ENCODE data around the gene ZFP30. TPM values are rescaled to one million over a fixed set of nuclear protein-coding genes. Genes with fewer than 3 reads are reported as not detected.
A peak's percentile ranks its signal among the peaks of the same experiment; 100 is the strongest.

ZFP30 gene
- total and polyA plus RNA-seq, 10 of the 15 experiments (the other 5 are each of a cell fraction or from before 2014, with no cell fraction given), result 1.4 to 12.8 (median 5.7) TPM

DNA sequence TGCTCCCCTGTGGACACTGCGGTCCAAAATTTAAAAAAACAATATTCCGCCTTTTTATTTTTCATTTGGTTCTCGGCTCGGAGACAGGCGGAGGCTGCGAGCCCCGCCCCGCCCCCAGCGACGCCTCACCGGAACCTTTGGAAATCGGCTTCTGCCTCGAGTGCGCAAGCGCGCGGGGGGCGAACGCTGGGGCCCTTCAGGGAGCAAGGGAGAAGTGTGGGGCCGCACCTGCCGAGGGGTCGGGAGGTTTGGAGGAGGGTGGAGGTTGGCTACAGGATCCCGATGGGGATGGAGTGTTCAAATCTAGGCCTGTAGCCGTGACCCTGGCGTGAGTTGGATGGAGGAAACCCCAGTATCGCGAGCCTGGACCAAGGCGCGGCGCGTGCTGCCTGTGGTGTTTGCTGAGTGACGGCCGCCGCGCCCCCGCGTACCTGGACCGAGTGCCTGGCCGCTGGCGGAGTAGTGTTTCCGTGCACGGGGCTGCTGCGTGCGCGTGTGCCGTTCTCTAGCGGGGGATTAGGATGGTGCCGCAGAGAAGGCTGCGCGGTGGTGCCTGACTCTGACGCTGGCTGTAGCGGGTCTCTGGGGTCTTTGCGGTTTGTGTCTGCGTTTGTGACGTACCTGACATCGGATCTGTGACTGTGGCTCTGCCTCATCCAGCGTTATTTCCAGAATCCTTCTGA lies 565 bp upstream of the ZFP30 start (continued):
- TF ChIP-seq NBN (IDR thresholded peaks at IDR 0.05), result peak; percentile 51; the same call in 1 of the 2 replicates
- TF ChIP-seq KAT2A (conservative IDR thresholded peaks at IDR 0.05; ENCODE audit: control insufficient read depth, low read depth, low read length), result no peak
- TF ChIP-seq TARDBP (IDR thresholded peaks at IDR 0.05; ENCODE audit: borderline replicate concordance), result 0 out of 2 replicates have a peak, but pooled peaks have one; percentile 18
- TF ChIP-seq TAF1 (IDR thresholded peaks at IDR 0.05; ENCODE audit: borderline replicate concordance, low read depth, low read length), result no peak; the same call in 1 of the 2 replicates
- peak; percentile 49; the same call in 1 of the 3 replicates for TF ChIP-seq POU2F2 (IDR thresholded peaks at IDR 0.05; ENCODE audit: borderline replicate concordance, low read depth, low read length)
- no peak for TF ChIP-seq SIN3A (IDR thresholded peaks at IDR 0.05; ENCODE audit: low read depth, low read length)
- no peak for TF ChIP-seq RELA (IDR thresholded peaks at IDR 0.05; ENCODE audit: borderline replicate concordance, partially characterized antibody)
- no peak for TF ChIP-seq ZBED1 (IDR thresholded peaks at IDR 0.05; ENCODE audit: borderline replicate concordance)
- TF ChIP-seq, protein P1, sequence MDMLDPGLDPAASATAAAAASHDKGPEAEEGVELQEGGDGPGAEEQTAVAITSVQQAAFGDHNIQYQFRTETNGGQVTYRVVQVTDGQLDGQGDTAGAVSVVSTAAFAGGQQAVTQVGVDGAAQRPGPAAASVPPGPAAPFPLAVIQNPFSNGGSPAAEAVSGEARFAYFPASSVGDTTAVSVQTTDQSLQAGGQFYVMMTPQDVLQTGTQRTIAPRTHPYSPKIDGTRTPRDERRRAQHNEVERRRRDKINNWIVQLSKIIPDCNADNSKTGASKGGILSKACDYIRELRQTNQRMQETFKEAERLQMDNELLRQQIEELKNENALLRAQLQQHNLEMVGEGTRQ (IDR thresholded peaks at IDR 0.05; ENCODE audit: borderline replicate concordance, low read depth, low read length), result peak; percentile 44
- TF ChIP-seq ZNF622 (IDR thresholded peaks at IDR 0.05), result no peak
- TF ChIP-seq MTA3 (IDR thresholded peaks at IDR 0.05; ENCODE audit: borderline replicate concordance, low read length), result peak; percentile 30; the same call in 1 of the 2 replicates
- peak in 1 of 2 experiments; percentile 56; a peak in 1 of 4 replicates for TF ChIP-seq IKZF2 (IDR thresholded peaks at IDR 0.05)
- no peak for TF ChIP-seq KDM1A (IDR thresholded peaks at IDR 0.05; ENCODE audit: borderline replicate concordance)
- TF ChIP-seq CEBPB (IDR thresholded peaks at IDR 0.05; ENCODE audit: borderline replicate concordance in 1 of 2, low read depth in 2 of 2, low read length in 2 of 2), result no peak
- TF ChIP-seq CBFB (IDR thresholded peaks at IDR 0.05; ENCODE audit: low read depth), result peak; percentile 68
- TF ChIP-seq HCFC1 (IDR thresholded peaks at IDR 0.05; ENCODE audit: low read length), result no peak

Measured in GM12878 (cell line).